Activated CD4-positive, alpha-beta T cell treated with anti-CD3 and anti-CD28 coated beads for 36 hours (primary cell): ENCODE data around the gene BRCA1. TPM values are rescaled to one million over a fixed set of nuclear protein-coding genes. Genes with fewer than 3 reads are reported as not detected.
A peak's percentile ranks its signal among the peaks of the same experiment; 100 is the strongest.
"Not testable (repeated sequence)": the region's sequence is repeated elsewhere in the genome, so short reads cannot be mapped to it uniquely, and the experiment has no call there.

Experiments
- ATAC-seq: fragments of 200-7000 bp; cut with Tn5 transposase; one replicate; pipeline ENCODE4 v1.10.0; 2021; ENCODE audit warnings: mild to moderate bottlenecking, moderate library complexity
- CTCF ChIA-PET: fragments of 350-600 bp; sonication (Branson Sonifier 250); formaldehyde crosslinking; loops from one replicate; lab custom pipeline; 2021; ENCODE audit warnings: antibody characterized with exemption; lab: Charles Lee
- POLR2A ChIA-PET: fragments of 350-600 bp; sonication (Branson Sonifier 250); formaldehyde crosslinking; loops from one replicate; lab custom pipeline; 2021; ENCODE audit warnings: antibody characterized with exemption, inconsistent platforms; lab: Charles Lee
- DNase-seq: peaks from one replicate; pipeline ENCODE4 v3.0.0-alpha.2; 2020
- H3K27ac Mint-ChIP-seq: one replicate; pipeline ENCODE4 v1.8.0; 2021; ENCODE audit warnings: mixed read lengths
- H3K27me3 Mint-ChIP-seq: one replicate; pipeline ENCODE4 v1.8.0; 2021; ENCODE audit warnings: mixed read lengths
- H3K36me3 Mint-ChIP-seq: one replicate; pipeline ENCODE4 v1.8.0; 2021; ENCODE audit warnings: low read depth, mixed read lengths
- H3K4me1 Mint-ChIP-seq: one replicate; pipeline ENCODE4 v1.8.0; 2021; ENCODE audit warnings: mixed read lengths
- H3K4me3 Mint-ChIP-seq: one replicate; pipeline ENCODE4 v1.8.0; 2021; ENCODE audit warnings: mild to moderate bottlenecking, moderate library complexity, mixed read lengths
- H3K9me3 Mint-ChIP-seq: one replicate; pipeline ENCODE4 v1.8.0; 2021; ENCODE audit warnings: low read depth, mixed read lengths
- intact Hi-C, 2 experiments: fragments of 100-400 bp; cut with DNase I in 1 of 2; cut with micrococcal nuclease in 1 of 2; formaldehyde crosslinking; loops; one replicate each; pipeline versions ENCODE4 v1.14.2 to v1.15.1; 2022 to 2024; cut with DNase I, micrococcal nuclease
- total RNA-seq, 2 experiments: library from RNA; stranded (reverse); gene quantifications; one replicate each; pipeline ENCODE4 v1.2.3, GENCODE V29; 2021

The BRCA1 gene
- total RNA-seq, 2 experiments from 2014 or later = 99.9 to 115 TPM

- H3K27ac Mint-ChIP-seq = no peak overlapping the region
- ATAC-seq (no peak), DNase-seq (no peak)
- no peaks in the 10 kb centered on the region for H3K9me3 Mint-ChIP-seq
- ChIA-PET CTCF (interaction anchor here (0.7 to 0.8 kb wide), 2 partner anchors 14 to 337 kb away, joined by 3 read pairs; partner anchors contain the start of gene RPL27), POLR2A (interaction anchor here (0.6 kb wide), 1 partner anchor 318 kb away, joined by 3 read pairs; no protein-coding TSS in a partner anchor)
- no peaks in the 10 kb centered on the region for H3K27me3 Mint-ChIP-seq
- H3K4me3 Mint-ChIP-seq = no peak overlapping the region
- H3K4me1 Mint-ChIP-seq = peaks cover 12% of the 10 kb centered on the region
- H3K36me3 Mint-ChIP-seq = peaks cover 22% of the 10 kb centered on the region
- intact Hi-C loops = no loop called here
Observed at GRCh38 chr17:43011728-43012472, 113.3 kb downstream of the BRCA1 start.

GRCh38 chr17:43010667-43011308, 114.4 kb downstream of the BRCA1 start:
- intact Hi-C loops = no loop called here
- CTCF ChIA-PET = interaction anchor here (0.5 kb wide), 1 partner anchor 16 kb away, joined by 3 read pairs; no protein-coding TSS in a partner anchor
- no peaks in the 10 kb centered on the region for H3K27me3 Mint-ChIP-seq
- ATAC-seq = no peak
- DNase-seq = no peak
- peaks cover 24% of the 10 kb centered on the region for H3K36me3 Mint-ChIP-seq
- H3K9me3 Mint-ChIP-seq = no peaks in the 10 kb centered on the region
- H3K4me3 Mint-ChIP-seq = no peak overlapping the region
- no peak overlapping the region for H3K27ac Mint-ChIP-seq
- POLR2A ChIA-PET = interaction anchor here (0.6 kb wide), 2 partner anchors 13 to 317 kb away, joined by 3 to 4 read pairs; no protein-coding TSS in a partner anchor
- H3K4me1 Mint-ChIP-seq = peaks cover 15% of the 10 kb centered on the region

- peaks cover 28% of the 10 kb centered on the region for H3K36me3 Mint-ChIP-seq
- peak; percentile 94 for DNase-seq
- H3K27me3 Mint-ChIP-seq = no peaks in the 10 kb centered on the region
- ATAC-seq = peak; percentile 97
- no peaks in the 10 kb centered on the region for H3K9me3 Mint-ChIP-seq
- intact Hi-C loops = loop anchor here (1.0 kb wide), 3 partner anchors 9 to 309 kb away; partner anchors contain the start of genes RPL27 (in 1 of the 2) and VAT1 (in 1 of the 2)
- ChIA-PET CTCF (interaction anchor here (1.0 to 2.3 kb wide), 2 partner anchors 8 to 165 kb away, joined by 3 to 12 read pairs; partner anchors contain the start of gene RPL27), POLR2A (interaction anchor here (1.0 to 1.7 kb wide), 3 partner anchors 9 to 17 kb away, joined by 3 to 13 read pairs (median 4); partner anchors contain the start of gene RPL27)
- H3K4me1 Mint-ChIP-seq = peaks cover 24% of the 10 kb centered on the region
- H3K27ac Mint-ChIP-seq = peak within 1 kb of the TSS; percentile 100
- peak within 1 kb of the TSS; percentile 99 for H3K4me3 Mint-ChIP-seq
Observed at GRCh38 chr17:43006639-43007551, 118.3 kb downstream of the BRCA1 start, which contains the start of gene IFI35. Gene IFI35, plus strand, starts transcription at chr17:43006784. Its CDS starts 164 bp downstream, at chr17:43006948.

GRCh38 chr17:43003542-43004172, 121.5 kb downstream of the BRCA1 start:
- ChIA-PET POLR2A (interaction anchor here (0.7 kb wide), 1 partner anchor 276 kb away, joined by 4 read pairs; no protein-coding TSS in a partner anchor), CTCF (interaction anchor here (1.9 kb wide), 1 partner anchor 21 kb away, joined by 5 read pairs; no protein-coding TSS in a partner anchor)
- peaks cover 34% of the 10 kb centered on the region for H3K4me1 Mint-ChIP-seq
- peak overlapping the region; percentile 61 for H3K27ac Mint-ChIP-seq
- no peaks in the 10 kb centered on the region for H3K27me3 Mint-ChIP-seq
- H3K4me3 Mint-ChIP-seq = no peak overlapping the region
- no peak for ATAC-seq
- peaks cover 55% of the 10 kb centered on the region for H3K36me3 Mint-ChIP-seq
- no peaks in the 10 kb centered on the region for H3K9me3 Mint-ChIP-seq
- intact Hi-C loops = no loop called here
- no peak for DNase-seq

GRCh38 chr17:43000894-43001293, 124.3 kb downstream of the BRCA1 start:
- peaks cover 37% of the 10 kb centered on the region for H3K4me1 Mint-ChIP-seq
- H3K27me3 Mint-ChIP-seq, ATAC-seq, DNase-seq, intact Hi-C loops, H3K9me3 Mint-ChIP-seq, CTCF ChIA-PET: not testable (repeated sequence)
- peak overlapping the region; percentile 28 for H3K4me3 Mint-ChIP-seq
- H3K36me3 Mint-ChIP-seq = peaks cover 56% of the 10 kb centered on the region
- POLR2A ChIA-PET = interaction anchor here (0.6 kb wide), 2 partner anchors 344 to 367 kb away, joined by 3 to 4 read pairs; no protein-coding TSS in a partner anchor
- peak overlapping the region; percentile 67 for H3K27ac Mint-ChIP-seq

GRCh38 chr17:42999003-42999525, 126.1 kb downstream of the BRCA1 start:
- DNase-seq = no peak
- Mint-ChIP-seq H3K4me3 (peak overlapping the region; percentile 95), H3K4me1 (peaks cover 37% of the 10 kb centered on the region), H3K9me3 (no peaks in the 10 kb centered on the region), H3K27ac (peak overlapping the region; percentile 99), H3K36me3 (peaks cover 53% of the 10 kb centered on the region), H3K27me3 (no peaks in the 10 kb centered on the region)
- ATAC-seq = no peak
- POLR2A ChIA-PET = interaction anchor here (0.7 to 1.8 kb wide), 8 partner anchors 8 to 485 kb away, joined by 3 to 35 read pairs (median 4); partner anchors contain the start of genes BRCA1, DHX8, IFI35 and RETREG3
- intact Hi-C loops = loop anchor here (5.0 kb wide), 3 partner anchors 167 to 1312 kb away; partner anchors contain the start of genes EIF1 (in 1 of the 2) and PSME3 (in 1 of the 2)
- CTCF ChIA-PET = interaction anchor here (1.3 to 2.4 kb wide), 8 partner anchors 8 to 421 kb away, joined by 4 to 14 read pairs (median 9); partner anchors contain the start of genes AOC2, BRCA1, IFI35 and PSMC3IP

- Mint-ChIP-seq H3K27me3 (no peaks in the 10 kb centered on the region), H3K27ac (peak within 1 kb of the TSS; percentile 99), H3K4me3 (peak within 1 kb of the TSS; percentile 95), H3K9me3 (no peaks in the 10 kb centered on the region), H3K4me1 (peaks cover 31% of the 10 kb centered on the region), H3K36me3 (peaks cover 51% of the 10 kb centered on the region)
- ATAC-seq (peak; percentile 98), DNase-seq (peak; percentile 98)
- intact Hi-C loops = loop anchor here (1.0 to 5.0 kb wide), 18 partner anchors 8 to 1311 kb away; partner anchors contain the start of genes AARSD1 (in 2 of the 2), BRCA1 (in 2 of the 2), PSME3 (in 2 of the 2) and PTGES3L (in 2 of the 2)
- CTCF ChIA-PET = interaction anchor here (0.5 to 2.4 kb wide), 32 partner anchors 9 to 486 kb away, joined by 3 to 14 read pairs (median 5); partner anchors contain the start of genes AARSD1, AOC2, BECN1 and BRCA1
- POLR2A ChIA-PET = interaction anchor here (0.5 to 1.8 kb wide), 30 partner anchors 8 to 610 kb away, joined by 3 to 35 read pairs (median 4); partner anchors contain the start of genes AARSD1, BECN1, BRCA1 and CNTD1
Observed at GRCh38 chr17:42997984-42998938, 126.9 kb downstream of the BRCA1 start, which contains the start of gene RPL27. Gene RPL27, plus strand, starts transcription at chr17:42998419. Its CDS starts 332 bp downstream, at chr17:42998751.

GRCh38 chr17:42997390-42997983, 127.7 kb downstream of the BRCA1 start:
- CTCF ChIA-PET = interaction anchor here (0.6 to 2.4 kb wide), 29 partner anchors 10 to 1082 kb away, joined by 3 to 14 read pairs (median 5); partner anchors contain the start of genes AARSD1, AOC2, BECN1 and BRCA1
- H3K27ac Mint-ChIP-seq = peak overlapping the region; percentile 99
- DNase-seq (no peak), ATAC-seq (peak; percentile 2)
- intact Hi-C loops = loop anchor here (5.0 kb wide), 3 partner anchors 165 to 1310 kb away; partner anchors contain the start of genes EIF1 (in 1 of the 2) and PSME3 (in 1 of the 2)
- peaks cover 50% of the 10 kb centered on the region for H3K36me3 Mint-ChIP-seq
- H3K4me1 Mint-ChIP-seq = peaks cover 31% of the 10 kb centered on the region
- H3K27me3 Mint-ChIP-seq = no peaks in the 10 kb centered on the region
- peak overlapping the region; percentile 95 for H3K4me3 Mint-ChIP-seq
- POLR2A ChIA-PET = interaction anchor here (0.6 to 1.8 kb wide), 26 partner anchors 9 to 609 kb away, joined by 3 to 35 read pairs (median 5); partner anchors contain the start of genes AARSD1, BECN1, BRCA1 and CNTD1
- H3K9me3 Mint-ChIP-seq = no peaks in the 10 kb centered on the region
